Astrocyte of the cerebellum (primary cell): Measurements from ENCODE around the gene DCAF7.
A peak's percentile ranks its signal among the peaks of the same experiment; 100 is the strongest.

Experiments
- DNase-seq: peaks from one replicate; pipeline ENCODE4 v3.0.0-alpha.2; 2011; ENCODE audit warnings: low read depth
- H3K4me3 ChIP-seq: 2 replicates; pipeline ENCODE4 v1.5.1; 2011; ENCODE audit warnings: mild to moderate bottlenecking, low read depth, low read length, moderate library complexity
- CTCF ChIP-seq: IDR thresholded peaks from 2 replicates; pipeline ENCODE4 v1.5.1; 2012; ENCODE audit warnings: low read length, low read depth, moderate library complexity, mild to moderate bottlenecking; ENCODE audit errors: missing control alignments
- in situ Hi-C: cut with HindIII; loops from 2 replicates; pipeline ENCODE4 v1.10.0; 2017; ENCODE audit warnings: low sequenced_read_pairs

The DCAF7 gene

GRCh38 chr17:63516910-63517824 is 33.1 kb upstream of the DCAF7 start:
- in situ Hi-C loops = no loop called here
- DNase-seq = no peak
- no peak overlapping the region for H3K4me3 ChIP-seq
- TF ChIP-seq CTCF = no peak

DNA sequence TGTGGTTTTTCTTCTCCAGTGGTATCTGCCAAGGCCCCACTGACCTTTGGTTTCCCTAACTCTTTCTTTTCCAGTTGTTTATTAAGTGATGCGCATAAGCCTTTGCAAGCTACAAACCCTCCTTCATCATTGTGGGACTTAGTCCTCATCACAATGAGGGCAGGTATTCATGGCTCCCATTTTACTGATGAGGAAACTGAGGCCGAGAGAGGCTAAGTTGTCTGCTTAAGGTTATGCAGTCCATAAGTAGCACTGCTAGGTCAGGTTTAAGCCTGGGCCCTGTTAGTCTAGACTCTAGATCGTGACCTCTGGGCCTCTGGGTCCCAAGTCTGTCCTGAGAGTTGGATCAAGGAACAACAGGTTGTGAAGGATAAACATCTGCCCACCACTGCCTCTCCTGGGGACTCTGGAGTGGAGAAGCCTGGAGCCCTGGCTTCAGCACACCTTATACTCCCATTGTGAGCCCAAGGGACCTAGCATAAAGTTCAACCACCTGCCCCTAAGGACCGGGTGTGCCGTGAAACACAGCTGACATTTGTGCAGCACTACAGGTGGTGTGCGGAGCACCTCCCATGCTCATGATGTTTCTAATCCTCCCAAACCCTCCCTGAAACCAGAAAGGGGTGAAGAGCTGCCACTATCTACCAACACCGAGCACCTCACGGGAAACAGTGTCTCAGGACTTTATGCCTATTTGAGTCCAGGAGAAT is 32.3 kb upstream of the DCAF7 start:
- no peak overlapping the region for H3K4me3 ChIP-seq
- TF ChIP-seq CTCF = no peak
- DNase-seq = no peak
- in situ Hi-C loops = no loop called here

- no peak for DNase-seq
- in situ Hi-C loops = no loop called here
- no peak overlapping the region for H3K4me3 ChIP-seq
- no peak for TF ChIP-seq CTCF
Observed at GRCh38 chr17:63519116-63519881, 31.0 kb upstream of the DCAF7 start.

GRCh38 chr17:63519972-63520882 is 30.1 kb upstream of the DCAF7 start:
- no peak for TF ChIP-seq CTCF
- DNase-seq = no peak

DNA sequence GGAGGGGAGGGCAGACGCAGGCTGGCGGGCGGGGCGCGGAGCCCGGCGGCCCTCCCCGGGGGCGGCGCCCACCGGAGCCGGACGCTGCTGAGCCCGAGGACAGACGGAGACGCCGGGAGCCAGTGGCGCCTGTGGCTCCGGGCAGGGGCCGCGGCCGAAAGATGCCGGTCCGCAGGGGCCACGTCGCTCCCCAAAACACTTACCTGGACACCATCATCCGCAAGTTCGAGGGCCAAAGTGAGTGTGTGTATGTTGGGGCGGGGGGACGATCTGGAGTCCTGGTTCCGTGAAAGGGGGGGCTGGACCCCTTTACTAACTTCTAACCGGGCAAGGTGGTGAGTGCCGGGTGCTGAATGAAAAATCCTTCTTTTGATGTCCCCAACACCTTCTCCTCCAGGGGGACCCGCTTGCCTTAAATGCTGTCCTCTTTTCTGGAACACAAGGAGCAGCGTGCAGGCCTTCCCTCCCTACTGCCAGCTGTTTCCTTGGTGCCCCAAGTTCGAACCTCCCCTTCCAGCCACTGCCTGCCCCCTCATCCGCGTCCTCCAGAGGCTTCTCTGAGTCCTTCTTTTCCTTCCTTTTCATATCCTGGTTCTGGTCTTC is 26.9 kb upstream of the DCAF7 start, which contains the start of gene KCNH6:
KCNH6 (plus strand) TSS at position 106 of the 603 bp plus-strand sequence; CDS start at position 162, 56 bp downstream.
- no peak for DNase-seq
- peak within 1 kb of the TSS; percentile 11 for H3K4me3 ChIP-seq
- TF ChIP-seq CTCF = no peak
- in situ Hi-C loops = no loop called here

More at GRCh38 chr17:63519972-63520882, 30.1 kb upstream of the DCAF7 start:
- no peak overlapping the region for H3K4me3 ChIP-seq
- in situ Hi-C loops = no loop called here
